NB4 (cell line): ENCODE results near the gene GLI1.
"Not testable (repeated sequence)": the region's sequence is repeated elsewhere in the genome, so short reads cannot be mapped to it uniquely, and the experiment has no call there.

ENCODE experiments used
- DNase-seq: peaks from one replicate; pipeline ENCODE4 v3.0.0; 2010; ENCODE audit warnings: low read depth
- H3K4me3 ChIP-seq: one replicate; pipeline ENCODE4 v1.5.1; 2011; ENCODE audit warnings: mild to moderate bottlenecking, low read depth, low read length, moderate library complexity
- MYC ChIP-seq: IDR thresholded peaks from 2 replicates; pipeline ENCODE4 v1.6.1; 2011; ENCODE audit warnings: low read depth, low read length
- POLR2A ChIP-seq: IDR thresholded peaks from 2 replicates; pipeline ENCODE4 v1.6.1; 2011; ENCODE audit warnings: mild to moderate bottlenecking; ENCODE audit not compliant: insufficient read length; ENCODE audit errors: extremely low read depth
- TF ChIP-seq, protein P1 (sequence below): IDR thresholded peaks from 2 replicates; pipeline ENCODE4 v1.6.1; 2011; ENCODE audit warnings: low read depth, low read length
- TF ChIP-seq, protein P2 (sequence below): IDR thresholded peaks from one replicate; pipeline ENCODE4 v1.5.1; 2012; ENCODE audit warnings: low read depth, low read length

GLI1 gene

DNA sequence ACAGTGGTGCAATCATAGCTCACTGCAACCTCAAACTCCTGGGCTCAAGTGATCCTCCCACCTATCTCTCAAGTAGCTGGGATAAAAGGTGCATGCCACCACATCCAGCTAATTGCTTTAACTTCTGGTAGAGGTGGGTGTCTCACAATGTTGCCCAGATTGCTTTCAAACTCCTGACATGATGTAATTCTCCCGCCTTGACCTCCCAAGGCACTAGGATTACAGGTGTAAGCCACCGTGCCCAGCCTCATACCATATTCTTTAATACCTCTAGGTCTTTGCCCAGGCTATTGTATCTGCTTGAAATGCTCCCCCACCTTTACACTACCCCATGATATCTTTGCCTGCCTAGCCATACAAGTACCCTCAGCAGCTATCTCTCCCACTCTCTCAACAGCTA lies 40.1 kb upstream of the GLI1 start:
- TF ChIP-seq, protein P1, sequence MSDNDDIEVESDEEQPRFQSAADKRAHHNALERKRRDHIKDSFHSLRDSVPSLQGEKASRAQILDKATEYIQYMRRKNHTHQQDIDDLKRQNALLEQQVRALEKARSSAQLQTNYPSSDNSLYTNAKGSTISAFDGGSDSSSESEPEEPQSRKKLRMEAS = no peak
- TF ChIP-seq, protein P2, sequence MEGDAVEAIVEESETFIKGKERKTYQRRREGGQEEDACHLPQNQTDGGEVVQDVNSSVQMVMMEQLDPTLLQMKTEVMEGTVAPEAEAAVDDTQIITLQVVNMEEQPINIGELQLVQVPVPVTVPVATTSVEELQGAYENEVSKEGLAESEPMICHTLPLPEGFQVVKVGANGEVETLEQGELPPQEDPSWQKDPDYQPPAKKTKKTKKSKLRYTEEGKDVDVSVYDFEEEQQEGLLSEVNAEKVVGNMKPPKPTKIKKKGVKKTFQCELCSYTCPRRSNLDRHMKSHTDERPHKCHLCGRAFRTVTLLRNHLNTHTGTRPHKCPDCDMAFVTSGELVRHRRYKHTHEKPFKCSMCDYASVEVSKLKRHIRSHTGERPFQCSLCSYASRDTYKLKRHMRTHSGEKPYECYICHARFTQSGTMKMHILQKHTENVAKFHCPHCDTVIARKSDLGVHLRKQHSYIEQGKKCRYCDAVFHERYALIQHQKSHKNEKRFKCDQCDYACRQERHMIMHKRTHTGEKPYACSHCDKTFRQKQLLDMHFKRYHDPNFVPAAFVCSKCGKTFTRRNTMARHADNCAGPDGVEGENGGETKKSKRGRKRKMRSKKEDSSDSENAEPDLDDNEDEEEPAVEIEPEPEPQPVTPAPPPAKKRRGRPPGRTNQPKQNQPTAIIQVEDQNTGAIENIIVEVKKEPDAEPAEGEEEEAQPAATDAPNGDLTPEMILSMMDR = no peak
- TF ChIP-seq POLR2A = no peak
- no peak for TF ChIP-seq MYC
- H3K4me3 ChIP-seq = no peak overlapping the region
- no peak for DNase-seq

DNA sequence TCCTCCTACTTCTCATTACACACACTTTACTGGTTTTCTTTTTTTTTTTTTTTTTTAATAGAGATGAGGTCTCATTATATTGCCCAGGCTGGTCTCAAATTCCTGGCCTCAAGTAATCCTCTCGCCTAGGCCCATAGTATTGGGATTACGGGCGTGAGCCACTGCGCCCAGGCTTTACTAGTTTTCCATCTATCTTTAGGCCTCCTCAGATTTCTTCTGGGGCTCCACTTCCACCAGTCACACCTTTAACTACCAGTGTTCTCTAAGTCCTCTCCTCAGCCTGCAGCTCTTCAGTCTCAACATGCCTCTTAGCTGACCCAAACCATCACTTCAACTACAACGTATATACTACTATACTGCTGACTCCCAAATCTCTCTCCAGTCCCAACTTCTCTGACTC lies 39.1 kb upstream of the GLI1 start:
- no peak overlapping the region for H3K4me3 ChIP-seq
- DNase-seq = no peak
- TF ChIP-seq, protein P2 = no peak
- TF ChIP-seq, protein P1 = no peak
- TF ChIP-seq POLR2A = no peak

DNA sequence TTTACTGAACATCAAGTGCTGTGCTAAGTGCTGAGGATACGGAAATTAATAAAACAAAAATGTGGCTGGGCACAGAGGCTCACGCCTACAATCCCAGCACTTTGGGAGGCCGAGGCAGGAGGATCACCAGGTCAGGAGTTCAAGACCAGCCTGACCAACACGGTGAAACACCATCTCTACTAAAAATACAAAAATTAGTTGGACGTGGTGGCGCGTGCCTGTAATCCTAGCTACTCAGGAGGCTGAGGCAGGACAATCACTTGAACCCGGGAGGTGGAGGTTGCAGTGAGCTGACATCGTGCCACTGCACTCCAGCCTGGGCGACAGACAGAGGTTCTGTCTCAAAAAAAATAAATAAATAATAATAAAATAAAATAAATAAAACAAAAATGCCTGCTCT lies 32.6 kb upstream of the GLI1 start:
- DNase-seq, H3K4me3 ChIP-seq: not testable (repeated sequence)

DNA sequence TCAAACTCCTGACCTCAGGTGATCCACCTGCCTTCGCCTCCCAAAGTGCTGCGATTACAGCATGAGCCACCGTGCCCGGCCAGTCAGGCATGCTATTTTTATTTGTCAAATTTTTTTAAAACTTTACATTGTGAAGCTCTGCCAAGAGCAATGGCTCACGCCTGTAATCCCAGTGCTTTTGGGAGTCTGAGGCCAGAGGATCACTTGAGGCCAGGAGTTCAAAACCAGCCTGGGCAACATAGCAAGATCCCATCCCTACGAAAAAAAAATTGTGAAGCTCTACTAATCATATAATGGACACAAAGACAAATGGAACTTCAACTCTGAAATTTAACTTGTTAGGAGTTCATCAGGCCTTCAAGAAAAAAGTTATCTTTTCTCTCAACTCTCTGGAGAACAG lies 30.6 kb upstream of the GLI1 start:
- DNase-seq = no peak
- TF ChIP-seq MYC (no peak), POLR2A (no peak)
- TF ChIP-seq, protein P1 = no peak
- TF ChIP-seq, protein P2 = no peak
- H3K4me3 ChIP-seq = peak overlapping the region; percentile 64

DNA sequence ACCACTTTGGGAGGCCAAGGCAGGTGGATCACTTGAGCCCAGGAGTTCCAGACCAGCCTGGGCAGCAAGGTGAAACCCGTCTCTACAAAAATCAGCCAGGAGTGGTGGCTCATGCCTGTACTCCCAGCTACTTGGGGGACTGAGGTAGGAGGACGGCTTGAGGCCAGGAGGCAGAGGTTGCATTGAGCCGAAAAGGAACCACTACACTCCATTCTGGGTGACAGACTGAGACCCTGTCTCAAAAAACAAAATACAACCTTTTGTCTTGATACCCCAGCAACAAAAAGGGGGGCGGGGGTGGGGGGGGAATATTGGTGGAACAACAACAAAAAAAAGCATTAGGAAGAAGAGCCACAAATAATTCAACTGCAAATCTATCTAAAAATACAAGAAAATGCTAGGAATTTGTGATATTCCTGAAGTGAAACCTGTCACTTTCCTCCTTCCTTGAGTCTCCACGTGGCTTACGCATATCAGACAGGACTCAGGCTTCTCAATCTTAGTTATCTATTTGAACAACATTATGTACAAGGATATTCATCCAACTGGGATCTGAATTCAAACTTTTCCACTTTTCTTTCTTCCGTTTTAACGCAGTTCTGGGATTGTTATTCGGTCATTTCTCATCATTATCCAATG lies 30.0 kb upstream of the GLI1 start:
- H3K4me3 ChIP-seq = peak overlapping the region; percentile 64
- TF ChIP-seq POLR2A = no peak
- TF ChIP-seq, protein P1 = 0 out of 2 replicates have a peak, but pooled peaks have one; percentile 21
- peak; percentile 30 for DNase-seq

DNA sequence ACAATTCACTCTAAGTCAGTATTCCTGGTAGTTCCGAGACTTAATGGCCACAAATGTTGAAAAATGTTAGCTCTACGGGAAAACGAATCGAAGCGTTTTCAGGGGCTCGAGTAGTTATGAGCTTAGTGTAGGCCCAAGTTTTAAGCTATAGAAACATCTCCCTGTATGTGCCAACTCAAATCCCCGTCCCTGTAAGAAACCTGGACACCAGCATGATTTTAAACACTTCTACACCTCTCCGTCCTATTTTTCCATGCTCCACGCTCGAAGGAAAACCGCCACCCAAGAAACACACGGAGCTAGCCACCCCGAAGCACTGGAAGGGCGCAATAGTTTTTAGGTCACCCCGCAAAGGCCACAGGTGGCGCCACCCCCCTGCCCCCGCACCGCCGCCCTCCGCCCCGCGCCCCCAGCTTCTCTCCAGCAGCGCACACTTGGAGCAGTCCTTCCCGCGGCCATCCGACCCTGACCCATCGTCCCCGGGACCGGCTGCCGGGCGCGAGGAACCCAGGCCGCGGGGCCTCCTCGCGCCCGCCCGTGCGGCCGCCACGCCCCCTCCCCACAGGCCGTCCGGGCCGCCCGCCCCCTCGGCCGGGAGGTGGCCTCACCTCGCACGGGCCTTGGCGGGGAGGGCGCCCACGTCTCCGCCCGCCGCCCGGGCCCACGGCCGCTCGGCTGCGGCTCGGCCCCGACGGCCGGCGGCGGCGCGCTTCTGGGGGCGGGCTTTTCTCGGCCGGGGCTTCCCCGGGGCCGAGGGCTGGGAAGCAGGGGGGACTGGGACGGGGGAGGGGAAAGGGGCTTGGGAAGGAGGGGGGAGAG lies 29.3 kb upstream of the GLI1 start:
- no peak for DNase-seq
- peak overlapping the region; percentile 64 for H3K4me3 ChIP-seq
- no peak for TF ChIP-seq POLR2A
- TF ChIP-seq, protein P1 = no peak
- TF ChIP-seq, protein P2 = no peak
- no peak; the same call in 1 of the 2 replicates for TF ChIP-seq MYC
